Activated T-helper 1 cell treated with anti-CD3 and anti-CD28 coated beads, Interleukin-12 subunit alpha, Interleukin-12 subunit beta, Interleukin-2, Interleukin-4 antibody, amounts not matched to agents 30 ng/mL and 10 ng/mL and 1 ng/mL, durations not matched to agents 14 hours and 24 hours and 36 hours (primary cell): Measurements from ENCODE around the gene POU6F2. TPM values are rescaled to one million over a fixed set of nuclear protein-coding genes. Genes with fewer than 3 reads are reported as not detected.

ENCODE experiments used
- DNase-seq: peaks from one replicate; pipeline ENCODE4 v3.0.0; 2021; ENCODE audit warnings: low spot score
- H3K27ac Mint-ChIP-seq: one replicate; pipeline ENCODE4 v1.8.0; 2021; ENCODE audit warnings: mild to moderate bottlenecking, mixed read lengths
- H3K27me3 Mint-ChIP-seq: one replicate; pipeline ENCODE4 v1.8.0; 2022; ENCODE audit warnings: mild to moderate bottlenecking, moderate library complexity, mixed read lengths; ENCODE audit not compliant: insufficient read depth
- H3K36me3 Mint-ChIP-seq: one replicate; pipeline ENCODE4 v1.8.0; 2021; ENCODE audit warnings: low read depth, mixed read lengths
- H3K4me1 Mint-ChIP-seq: one replicate; pipeline ENCODE4 v1.8.0; 2021; ENCODE audit warnings: low read depth, mixed read lengths
- H3K4me3 Mint-ChIP-seq: one replicate; pipeline ENCODE4 v1.8.0; 2021; ENCODE audit warnings: mild to moderate bottlenecking, moderate library complexity, mixed read lengths
- H3K9me3 Mint-ChIP-seq: one replicate; pipeline ENCODE4 v1.8.0; 2021; ENCODE audit warnings: mixed read lengths
- intact Hi-C: fragments of 100-400 bp; cut with micrococcal nuclease; formaldehyde crosslinking; loops from one replicate; pipeline ENCODE4 v1.15.1; 2024
- total RNA-seq: library from RNA; stranded (reverse); gene quantifications from 2 replicates; pipeline ENCODE4 v1.2.3, GENCODE V29; 2022

The POU6F2 gene
- total RNA-seq, 1 donor from 2014 or later, result not detected

DNA sequence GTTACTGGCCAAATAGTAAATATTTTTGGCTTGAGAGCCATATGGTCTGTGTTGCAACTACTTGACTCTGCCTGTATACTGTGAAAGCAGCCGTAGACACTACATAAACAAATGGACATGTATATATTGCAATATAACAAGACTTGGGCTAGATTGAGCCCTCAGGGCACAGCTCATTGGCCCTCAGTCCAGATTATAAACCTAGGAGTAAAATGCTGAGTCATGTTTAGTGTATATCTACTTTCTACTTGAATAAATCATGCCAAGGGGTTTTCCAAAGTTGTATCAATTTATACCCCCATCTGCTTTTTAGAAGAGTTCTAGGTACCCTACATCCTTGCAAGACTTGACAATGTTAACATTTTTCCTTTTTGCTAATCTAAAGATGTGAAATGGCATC, 27.4 kb upstream of the POU6F2 start:
- H3K9me3 Mint-ChIP-seq, result no peaks in the 10 kb centered on the region
- H3K4me3 Mint-ChIP-seq, result no peak overlapping the region
- H3K27ac Mint-ChIP-seq, result no peak overlapping the region
- H3K36me3 Mint-ChIP-seq, result no peaks in the 10 kb centered on the region
- no peak for DNase-seq
- no peaks in the 10 kb centered on the region for H3K4me1 Mint-ChIP-seq
- peaks cover 10% of the 10 kb centered on the region for H3K27me3 Mint-ChIP-seq
- intact Hi-C loops, result no loop called here

DNA sequence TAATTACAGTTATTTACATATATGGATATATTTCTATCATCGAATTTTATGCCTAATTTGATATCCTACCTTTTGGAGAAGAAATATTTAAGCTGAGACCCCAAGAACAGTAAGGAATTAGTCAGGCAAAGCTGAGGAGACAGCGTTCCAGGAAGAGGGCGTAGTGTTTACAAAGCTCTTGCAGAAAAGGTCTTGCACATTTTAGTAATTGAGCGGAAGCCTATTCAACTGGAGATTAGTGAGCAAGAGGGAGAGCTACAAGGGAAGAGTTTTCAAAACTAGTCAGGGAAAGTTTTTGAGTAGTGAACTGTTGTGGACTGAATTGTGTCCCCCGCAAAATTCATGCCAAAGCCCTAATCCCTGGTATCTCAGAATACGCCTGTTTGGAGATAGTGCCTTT, 26.5 kb upstream of the POU6F2 start:
- Mint-ChIP-seq H3K27me3 (peaks cover 10% of the 10 kb centered on the region), H3K27ac (no peak overlapping the region), H3K36me3 (no peaks in the 10 kb centered on the region), H3K9me3 (no peaks in the 10 kb centered on the region), H3K4me1 (no peaks in the 10 kb centered on the region), H3K4me3 (no peak overlapping the region)
- intact Hi-C loops, result no loop called here
- DNase-seq, result no peak

DNA sequence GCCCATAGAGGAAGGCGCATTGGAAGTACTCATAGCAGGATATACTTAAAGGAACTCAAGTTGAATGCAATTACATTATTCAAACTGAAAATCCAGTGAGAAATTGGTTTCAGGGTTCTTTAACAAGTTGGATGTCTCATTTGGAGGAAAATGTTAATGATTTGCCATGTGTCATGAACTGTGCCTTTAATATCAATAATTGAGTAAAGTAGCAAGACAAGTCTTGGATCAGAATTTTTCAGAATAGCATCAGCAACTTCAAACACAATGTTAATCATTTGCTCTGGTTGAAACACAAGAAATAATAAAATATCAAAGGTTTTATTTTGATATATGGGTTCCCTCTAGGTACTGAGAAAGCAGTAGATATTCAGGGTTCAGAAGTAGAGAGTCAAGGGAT, 24.5 kb upstream of the POU6F2 start:
- H3K4me1 Mint-ChIP-seq, result no peaks in the 10 kb centered on the region
- H3K36me3 Mint-ChIP-seq, result no peaks in the 10 kb centered on the region
- intact Hi-C loops, result no loop called here
- no peaks in the 10 kb centered on the region for H3K9me3 Mint-ChIP-seq
- DNase-seq, result no peak
- H3K27ac Mint-ChIP-seq, result no peak overlapping the region
- H3K4me3 Mint-ChIP-seq, result no peak overlapping the region
- H3K27me3 Mint-ChIP-seq, result peaks cover 10% of the 10 kb centered on the region

DNA sequence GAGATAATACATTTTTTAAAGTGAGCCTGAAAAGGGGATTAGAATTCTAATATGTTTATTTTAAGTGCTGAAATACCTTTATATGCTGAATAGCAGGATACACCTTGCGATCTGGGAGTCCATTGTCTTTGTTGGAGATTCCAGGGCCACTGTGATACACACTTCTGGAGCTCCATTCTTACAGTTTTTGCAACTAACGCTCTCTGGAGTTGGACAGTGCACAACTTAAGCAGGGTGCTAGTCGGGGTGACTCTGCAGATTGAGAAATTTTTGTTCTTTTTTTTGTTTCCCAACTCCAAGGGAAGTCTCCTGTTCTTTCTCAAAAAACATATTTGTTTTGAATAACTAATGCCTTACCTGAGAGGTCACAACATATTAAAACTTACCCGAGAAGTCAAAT, 23.7 kb upstream of the POU6F2 start:
- Mint-ChIP-seq H3K4me3 (no peak overlapping the region), H3K27ac (no peak overlapping the region), H3K27me3 (peaks cover 13% of the 10 kb centered on the region), H3K9me3 (no peaks in the 10 kb centered on the region), H3K4me1 (no peaks in the 10 kb centered on the region), H3K36me3 (no peaks in the 10 kb centered on the region)
- no peak for DNase-seq
- intact Hi-C loops, result no loop called here

DNA sequence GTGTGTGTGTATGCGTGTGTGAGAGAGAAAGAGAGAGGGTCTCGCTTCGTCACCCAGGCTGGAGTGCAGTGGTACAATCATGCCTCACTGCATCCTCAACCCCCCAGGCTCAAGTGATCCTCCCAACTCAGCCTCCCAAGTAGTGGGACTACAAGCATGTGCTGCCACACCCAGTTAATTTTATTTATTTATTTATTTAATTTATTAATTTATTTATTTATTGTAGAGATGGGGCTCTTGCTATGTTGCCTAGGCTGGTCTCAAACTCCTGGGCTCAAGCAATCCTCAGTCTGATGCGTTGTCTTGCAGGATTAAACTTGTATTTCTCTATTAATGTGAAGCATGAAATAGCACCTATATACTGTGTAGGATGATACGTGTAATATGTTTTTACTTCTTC, 21.8 kb upstream of the POU6F2 start:
- intact Hi-C loops, result no loop called here
- Mint-ChIP-seq H3K4me3 (no peak overlapping the region), H3K9me3 (no peaks in the 10 kb centered on the region), H3K27me3 (peaks cover 11% of the 10 kb centered on the region), H3K36me3 (no peaks in the 10 kb centered on the region), H3K4me1 (no peaks in the 10 kb centered on the region), H3K27ac (no peak overlapping the region)
- no peak for DNase-seq

DNA sequence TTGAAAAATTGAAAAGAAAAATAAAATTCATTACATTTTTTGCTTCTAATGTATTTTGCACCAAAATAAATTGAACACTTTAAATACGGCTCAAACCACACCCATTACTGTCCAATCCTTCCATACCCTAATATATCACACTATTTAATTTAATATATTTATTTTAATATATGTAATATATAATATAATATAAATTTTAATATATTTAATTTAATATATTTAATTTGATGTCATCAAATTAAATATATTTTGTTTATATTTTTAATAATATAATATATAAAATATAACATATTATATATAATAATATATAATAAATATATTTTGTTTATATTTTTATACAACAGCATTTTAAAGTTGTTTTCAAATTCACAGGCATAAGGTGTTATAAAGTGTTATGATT, 15.7 kb upstream of the POU6F2 start:
- H3K27ac Mint-ChIP-seq, result no peak overlapping the region
- no peak overlapping the region for H3K4me3 Mint-ChIP-seq
- no peak for DNase-seq
- no peaks in the 10 kb centered on the region for H3K4me1 Mint-ChIP-seq
- peaks cover 5% of the 10 kb centered on the region for H3K27me3 Mint-ChIP-seq
- H3K36me3 Mint-ChIP-seq, result no peaks in the 10 kb centered on the region
- intact Hi-C loops, result no loop called here
- no peaks in the 10 kb centered on the region for H3K9me3 Mint-ChIP-seq

DNA sequence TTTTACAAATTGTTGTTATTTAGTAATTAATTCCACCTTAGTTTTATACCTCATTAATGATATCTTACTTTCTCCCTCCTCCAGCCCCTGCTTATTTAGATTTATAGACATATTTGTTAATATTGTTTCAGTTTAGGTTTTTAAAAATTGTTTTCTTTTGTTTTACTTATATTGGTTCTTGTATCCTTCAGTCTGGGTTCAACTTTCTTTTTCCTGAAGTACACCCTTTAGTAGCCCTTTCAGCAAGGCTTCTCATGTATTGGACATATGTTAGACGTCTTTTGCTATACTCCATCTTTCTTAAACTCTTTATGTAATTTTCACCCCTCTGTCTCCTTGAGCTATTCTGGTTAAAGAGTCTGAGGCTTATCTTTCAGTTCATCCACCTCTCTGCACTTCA, 12.8 kb upstream of the POU6F2 start:
- intact Hi-C loops, result no loop called here
- no peak for DNase-seq
- no peak overlapping the region for H3K27ac Mint-ChIP-seq
- peaks cover 5% of the 10 kb centered on the region for H3K27me3 Mint-ChIP-seq
- H3K9me3 Mint-ChIP-seq, result no peaks in the 10 kb centered on the region
- no peak overlapping the region for H3K4me3 Mint-ChIP-seq
- H3K4me1 Mint-ChIP-seq, result no peaks in the 10 kb centered on the region
- H3K36me3 Mint-ChIP-seq, result no peaks in the 10 kb centered on the region

DNA sequence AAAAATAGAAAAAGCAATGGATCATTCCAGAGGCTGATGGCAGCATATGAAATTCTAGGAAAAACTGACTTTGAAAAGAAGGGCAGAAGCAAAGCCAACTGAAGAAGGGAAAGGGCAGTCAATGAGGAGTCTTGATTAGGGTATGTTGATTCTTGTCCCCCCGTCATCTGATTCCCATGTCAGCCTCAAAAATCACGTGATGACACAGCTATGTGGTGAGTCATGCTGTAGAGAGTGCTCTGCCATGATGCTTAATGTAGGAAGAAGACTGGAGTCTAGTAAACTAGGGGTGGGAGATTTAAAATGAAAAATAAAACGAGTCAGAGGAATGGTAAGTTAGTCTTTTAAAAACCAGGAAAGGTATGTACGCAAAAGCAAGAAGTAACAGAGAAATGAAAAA, 3.9 kb upstream of the POU6F2 start:
- no peaks in the 10 kb centered on the region for H3K36me3 Mint-ChIP-seq
- H3K4me1 Mint-ChIP-seq, result no peaks in the 10 kb centered on the region
- intact Hi-C loops, result no loop called here
- H3K9me3 Mint-ChIP-seq, result no peaks in the 10 kb centered on the region
- peaks cover 31% of the 10 kb centered on the region for H3K27me3 Mint-ChIP-seq
- H3K27ac Mint-ChIP-seq, result no peak overlapping the region
- H3K4me3 Mint-ChIP-seq, result no peak overlapping the region
- DNase-seq, result no peak

DNA sequence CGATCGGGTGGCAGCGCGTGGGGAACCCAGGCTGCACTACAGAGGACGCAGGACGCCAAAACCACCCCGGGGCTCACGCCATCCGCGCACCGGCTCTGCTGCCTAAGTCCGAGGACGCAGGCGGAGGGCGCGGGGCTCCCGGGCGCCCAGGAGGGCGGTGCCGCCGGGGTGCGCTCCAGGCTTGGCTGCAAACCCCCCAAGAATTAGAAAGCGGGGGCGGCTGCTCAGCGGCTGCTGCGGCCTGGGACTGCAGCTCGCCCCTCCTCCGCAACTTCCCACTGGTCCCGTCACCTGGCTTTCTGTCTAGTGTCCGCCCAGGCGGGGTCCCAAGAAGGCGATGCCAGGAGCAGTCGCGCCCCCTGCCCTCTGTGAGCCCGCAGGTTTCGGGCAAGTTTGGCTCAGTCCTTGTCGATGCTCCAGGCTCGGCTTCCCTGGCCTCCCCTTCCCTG, 1.7 kb upstream of the POU6F2 start:
- intact Hi-C loops, result no loop called here
- DNase-seq, result no peak

DNA sequence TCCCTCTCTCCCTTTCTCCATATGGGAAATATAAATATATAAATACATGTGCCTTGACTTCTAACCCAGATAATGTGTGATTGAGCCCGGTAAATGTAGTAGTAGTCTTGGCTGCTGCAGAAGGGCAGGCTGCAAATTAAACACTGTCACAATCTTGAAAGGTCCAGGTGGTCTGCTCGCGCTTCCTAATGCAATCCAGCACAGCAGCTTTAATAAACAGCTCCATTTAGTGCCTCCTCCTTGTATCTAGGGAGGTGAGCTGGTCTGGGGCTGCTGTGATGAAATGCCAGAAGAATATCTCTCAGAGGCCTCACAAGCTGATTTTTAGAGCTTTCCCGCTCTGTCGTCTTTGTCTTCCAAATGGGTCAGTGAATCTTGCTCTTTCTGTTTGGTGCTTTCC, 782 bp downstream of the POU6F2 start:
- no peaks in the 10 kb centered on the region for H3K4me1 Mint-ChIP-seq
- no peak overlapping the region for H3K4me3 Mint-ChIP-seq
- no peak overlapping the region for H3K27ac Mint-ChIP-seq
- intact Hi-C loops, result no loop called here
- no peak for DNase-seq
- no peaks in the 10 kb centered on the region for H3K36me3 Mint-ChIP-seq
- no peaks in the 10 kb centered on the region for H3K9me3 Mint-ChIP-seq
- peaks cover 40% of the 10 kb centered on the region for H3K27me3 Mint-ChIP-seq

More for the DNA sequence above, 1.7 kb upstream of the POU6F2 start:
- Mint-ChIP-seq H3K27me3 (peaks cover 33% of the 10 kb centered on the region), H3K36me3 (no peaks in the 10 kb centered on the region), H3K4me1 (no peaks in the 10 kb centered on the region), H3K4me3 (no peak overlapping the region), H3K9me3 (no peaks in the 10 kb centered on the region), H3K27ac (no peak overlapping the region)

DNA sequence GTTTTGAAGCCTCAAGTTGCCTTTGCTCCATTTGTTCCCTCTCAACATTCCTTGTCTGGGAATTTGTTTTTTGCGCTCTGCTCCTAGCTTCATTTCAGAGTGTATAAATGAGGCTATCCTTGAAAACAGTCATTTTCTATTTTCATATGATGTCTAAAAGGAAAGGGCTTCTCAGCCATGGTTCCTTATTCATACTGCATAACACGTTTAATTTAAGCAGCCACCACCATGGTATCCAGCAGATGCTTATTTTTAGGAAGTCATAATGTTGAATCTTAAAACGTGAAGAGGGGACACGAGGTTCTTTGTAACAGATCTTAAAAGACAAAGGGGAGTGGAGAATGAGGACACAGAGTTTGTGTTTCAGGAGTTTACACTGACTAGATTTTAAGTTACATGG, 14.5 kb downstream of the POU6F2 start:
- Mint-ChIP-seq H3K9me3 (no peaks in the 10 kb centered on the region), H3K27me3 (peaks cover 2% of the 10 kb centered on the region), H3K36me3 (no peaks in the 10 kb centered on the region), H3K4me1 (no peaks in the 10 kb centered on the region), H3K4me3 (no peak overlapping the region), H3K27ac (no peak overlapping the region)
- intact Hi-C loops, result no loop called here
- no peak for DNase-seq

DNA sequence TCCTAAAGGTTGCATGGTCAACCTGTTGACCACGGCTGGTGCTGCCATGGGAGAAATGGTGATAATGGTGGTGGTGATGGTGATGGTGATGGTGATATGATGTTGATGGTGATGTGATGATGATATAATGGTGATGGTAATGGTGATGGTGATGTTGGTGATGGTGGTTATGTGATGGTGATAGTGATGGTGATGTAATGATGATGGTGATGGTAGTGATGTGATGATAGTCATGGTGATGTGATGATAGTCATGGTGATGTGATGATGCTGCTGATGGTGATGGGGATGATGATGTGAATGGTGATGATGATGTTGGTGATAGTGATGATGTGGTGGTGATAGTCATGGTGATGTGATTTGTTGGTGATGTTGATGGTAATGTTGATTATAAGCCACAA, 23.9 kb downstream of the POU6F2 start:
- no peak overlapping the region for H3K4me3 Mint-ChIP-seq
- H3K36me3 Mint-ChIP-seq, result no peaks in the 10 kb centered on the region
- intact Hi-C loops, result no loop called here
- DNase-seq, result no peak
- no peaks in the 10 kb centered on the region for H3K9me3 Mint-ChIP-seq
- H3K4me1 Mint-ChIP-seq, result no peaks in the 10 kb centered on the region
- peaks cover 2% of the 10 kb centered on the region for H3K27me3 Mint-ChIP-seq
- H3K27ac Mint-ChIP-seq, result no peak overlapping the region

DNA sequence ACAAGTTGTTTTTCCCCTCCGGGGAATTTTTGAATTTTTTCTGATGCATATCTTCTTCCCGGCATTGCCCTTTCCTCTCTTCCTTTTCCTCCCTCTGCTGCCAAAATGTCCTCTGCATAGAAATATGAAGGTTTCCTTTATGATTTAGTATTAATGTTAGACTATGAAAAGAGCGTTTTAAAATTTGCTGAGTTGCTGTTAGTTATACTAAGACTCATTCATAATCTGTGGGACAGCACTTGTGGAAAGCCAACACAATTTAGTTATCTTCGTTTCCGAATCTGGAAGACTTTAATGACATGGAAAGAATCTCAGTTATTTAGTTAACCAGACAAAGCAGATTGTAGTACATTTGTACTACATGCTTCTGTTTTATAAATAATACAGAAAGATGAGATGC, 25.0 kb downstream of the POU6F2 start:
- DNase-seq, result no peak
- Mint-ChIP-seq H3K36me3 (no peaks in the 10 kb centered on the region), H3K9me3 (no peaks in the 10 kb centered on the region), H3K4me3 (no peak overlapping the region), H3K27me3 (peaks cover 2% of the 10 kb centered on the region), H3K4me1 (no peaks in the 10 kb centered on the region), H3K27ac (no peak overlapping the region)
- intact Hi-C loops, result no loop called here

DNA sequence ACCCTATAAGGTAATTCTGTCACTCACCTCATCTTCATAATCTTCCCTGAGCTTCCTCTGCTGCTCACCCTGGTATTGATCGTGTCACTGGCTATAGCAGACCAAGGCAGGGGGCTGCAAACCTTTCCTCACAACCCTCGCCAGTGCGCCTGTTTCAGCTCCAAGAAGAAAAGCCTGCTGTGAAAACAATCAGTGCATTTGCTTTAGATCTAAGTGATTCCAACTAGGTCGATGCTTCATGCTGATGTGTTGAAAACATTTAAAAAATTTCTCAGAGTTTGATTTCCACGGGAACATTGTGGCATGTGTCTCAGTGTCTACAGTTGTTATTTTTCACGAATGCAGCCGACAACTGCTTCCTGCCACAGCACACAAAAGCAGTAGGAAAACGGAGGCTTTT, 27.3 kb downstream of the POU6F2 start:
- intact Hi-C loops, result no loop called here
- no peak overlapping the region for H3K27ac Mint-ChIP-seq
- peaks cover 2% of the 10 kb centered on the region for H3K27me3 Mint-ChIP-seq
- H3K4me1 Mint-ChIP-seq, result no peaks in the 10 kb centered on the region
- no peak overlapping the region for H3K4me3 Mint-ChIP-seq
- H3K9me3 Mint-ChIP-seq, result no peaks in the 10 kb centered on the region
- no peak for DNase-seq
- no peaks in the 10 kb centered on the region for H3K36me3 Mint-ChIP-seq
